GM18526 (cell line): Measurements from ENCODE around the gene NCAPD2.

Experiments
- POLR2A ChIP-seq: IDR thresholded peaks from 3 replicates; pipeline ENCODE4 v1.6.1; 2011; ENCODE audit not compliant: insufficient read length; ENCODE audit errors: extremely low read depth

Gene NCAPD2

GRCh38 chr12:6570264-6570887 lies 76.5 kb downstream of the NCAPD2 start:
- no peak for TF ChIP-seq POLR2A

GRCh38 chr12:6573001-6573400 lies 79.1 kb downstream of the NCAPD2 start:
- no peak for TF ChIP-seq POLR2A

- no peak for TF ChIP-seq POLR2A
Observed at GRCh38 chr12:6574576-6575295, 80.8 kb downstream of the NCAPD2 start.

GRCh38 chr12:6575648-6576047 lies 81.7 kb downstream of the NCAPD2 start:
- TF ChIP-seq POLR2A = no peak
